Testis (tissue), 3 donors: ENCODE results near the gene SMPD2. TPM values are rescaled to one million over a fixed set of nuclear protein-coding genes. Genes with fewer than 3 reads are reported as not detected.

Experiments
- DNase-seq: peaks from one replicate; pipeline ENCODE4 v3.0.0-alpha.2; 2019
- H3K27ac ChIP-seq, 2 donors: fragments of 200-600 bp; sonication (generic); one replicate each; pipeline ENCODE4 v1.5.1; 2019
- H3K27me3 ChIP-seq: fragments of 200-600 bp; sonication (generic); one replicate; pipeline ENCODE4 v1.5.1; 2019
- H3K36me3 ChIP-seq: fragments of 200-600 bp; sonication (generic); one replicate; pipeline ENCODE4 v1.5.1; 2017; ENCODE audit warnings: low read depth; ENCODE audit errors: missing control alignments
- H3K4me1 ChIP-seq: fragments of 200-600 bp; sonication (generic); one replicate; pipeline ENCODE4 v1.5.1; 2019
- H3K4me3 ChIP-seq, 2 donors: fragments of 200-600 bp; sonication (generic); one replicate each; pipeline ENCODE4 v1.5.1; 2017 to 2019
- H3K9me3 ChIP-seq: fragments of 200-600 bp; sonication (generic); one replicate; pipeline ENCODE4 v1.5.1; 2017
- POLR2A ChIP-seq: fragments of 450-650 bp; IDR thresholded peaks from one replicate; pipeline ENCODE4 v1.6.1; 2017; ENCODE audit warnings: antibody characterized with exemption, mild to moderate bottlenecking, moderate library complexity
- WGBS, 2 donors: methylation state at CpG; one replicate each; pipeline ENCODE4 v1.1.5; 2018; 5-methylcytosine and 5-hydroxymethylcytosine counted together
- intact Hi-C: fragments of 100-400 bp; cut with DNase I; formaldehyde crosslinking; loops from one replicate; pipeline ENCODE4 v1.15.1; 2023; ENCODE audit warnings: low total_unique reads
- polyA plus RNA-seq: library from polyadenylated mRNA; stranded (reverse); fragments of 350-450 nt; fragmentation: Illumina TruSeq; extraction: RNeasy Lipid Tissue Mini Kit (QIAGEN cat#74804); gene quantifications from one replicate; pipeline ENCODE4 v1.2.3, GENCODE V29; 2014; ENCODE audit warnings: low read depth, low replicate concordance; ENCODE audit not compliant: insufficient read depth
- total RNA-seq, 2 donors: library from RNA; depleted of rRNA; stranded (reverse); fragments of >200 nt; gene quantifications; one replicate each; pipeline ENCODE4 v1.2.3, GENCODE V29; 2016
- TF ChIP-seq, protein P1 (sequence below), 3 experiments: fragments of 450-650 bp in 2 of 3; fragments of 200-600 bp in 1 of 3; sonication (generic) in 1 of 3; IDR thresholded peaks; one replicate each; pipeline ENCODE4 v1.5.1; 2016 to 2019; ENCODE audit warnings: antibody characterized with exemption in 3 of 3, mild to moderate bottlenecking in 2 of 3, moderate library complexity in 1 of 3

SMPD2 gene
- total and polyA plus RNA-seq, 3 donors from 2014 or later: 29.9 to 94.3 (median 49.1) TPM

DNA sequence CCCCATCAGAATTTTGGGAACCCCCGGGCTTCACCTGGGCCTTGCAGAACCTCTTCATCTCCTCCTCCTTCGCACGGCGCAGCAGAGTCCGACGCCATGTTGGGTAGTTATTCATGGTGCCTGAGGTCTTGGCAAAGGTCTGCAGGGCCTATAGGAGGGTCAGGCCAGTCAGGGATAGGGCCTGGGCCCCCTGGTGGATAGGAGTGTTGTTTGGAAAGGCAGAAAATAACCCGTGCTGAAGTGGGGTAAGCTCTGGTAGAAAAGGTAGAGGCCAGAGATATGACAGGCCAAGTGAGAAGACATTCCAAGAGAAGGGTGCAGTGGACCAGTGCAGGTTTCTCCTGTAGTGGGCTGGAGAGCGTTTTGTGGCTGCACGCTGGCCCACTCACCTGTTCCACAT lies 4.9 kb downstream of the SMPD2 start:
- no peaks in the 10 kb centered on the region for H3K36me3 ChIP-seq

DNA sequence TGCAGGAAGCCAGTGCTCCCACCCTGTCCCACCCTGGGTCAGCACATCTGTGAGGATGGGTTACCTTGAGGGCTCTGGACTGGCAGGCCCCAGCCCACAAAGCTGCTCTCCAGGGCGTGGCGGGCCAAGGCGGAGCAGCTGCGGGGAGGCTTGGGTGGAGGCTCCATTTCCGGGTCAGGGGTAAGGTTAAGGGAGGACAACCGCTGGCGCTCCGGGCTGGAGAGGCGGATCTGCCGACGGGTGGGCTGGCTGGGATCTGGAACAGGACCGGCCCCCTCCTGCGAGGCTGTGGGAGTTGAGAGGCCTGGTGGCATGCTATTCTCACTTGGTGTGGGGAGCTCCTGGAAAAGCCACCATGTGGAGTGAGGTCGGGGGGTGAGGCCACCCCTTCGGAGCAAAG lies 5.5 kb downstream of the SMPD2 start:
- H3K4me1 ChIP-seq: peaks cover 4% of the 10 kb centered on the region
- no peak for TF ChIP-seq POLR2A
- TF ChIP-seq, protein P1, sequence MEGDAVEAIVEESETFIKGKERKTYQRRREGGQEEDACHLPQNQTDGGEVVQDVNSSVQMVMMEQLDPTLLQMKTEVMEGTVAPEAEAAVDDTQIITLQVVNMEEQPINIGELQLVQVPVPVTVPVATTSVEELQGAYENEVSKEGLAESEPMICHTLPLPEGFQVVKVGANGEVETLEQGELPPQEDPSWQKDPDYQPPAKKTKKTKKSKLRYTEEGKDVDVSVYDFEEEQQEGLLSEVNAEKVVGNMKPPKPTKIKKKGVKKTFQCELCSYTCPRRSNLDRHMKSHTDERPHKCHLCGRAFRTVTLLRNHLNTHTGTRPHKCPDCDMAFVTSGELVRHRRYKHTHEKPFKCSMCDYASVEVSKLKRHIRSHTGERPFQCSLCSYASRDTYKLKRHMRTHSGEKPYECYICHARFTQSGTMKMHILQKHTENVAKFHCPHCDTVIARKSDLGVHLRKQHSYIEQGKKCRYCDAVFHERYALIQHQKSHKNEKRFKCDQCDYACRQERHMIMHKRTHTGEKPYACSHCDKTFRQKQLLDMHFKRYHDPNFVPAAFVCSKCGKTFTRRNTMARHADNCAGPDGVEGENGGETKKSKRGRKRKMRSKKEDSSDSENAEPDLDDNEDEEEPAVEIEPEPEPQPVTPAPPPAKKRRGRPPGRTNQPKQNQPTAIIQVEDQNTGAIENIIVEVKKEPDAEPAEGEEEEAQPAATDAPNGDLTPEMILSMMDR (IDR thresholded peaks at IDR 0.05): no peak
- H3K27me3 ChIP-seq: no peaks in the 10 kb centered on the region
- intact Hi-C loops: no loop called here
- no peak overlapping the region for H3K27ac ChIP-seq
- DNase-seq: no peak
- no peaks in the 10 kb centered on the region for H3K9me3 ChIP-seq
- 76 to 93% methylated on average over 4 to 15 of the region's 15 CpGs for WGBS, 2 donors
- H3K4me3 ChIP-seq: no peak overlapping the region
- H3K36me3 ChIP-seq: no peaks in the 10 kb centered on the region

More for the DNA sequence above, 4.9 kb downstream of the SMPD2 start:
- peaks cover 4% of the 10 kb centered on the region for H3K4me1 ChIP-seq
- no peak for DNase-seq
- TF ChIP-seq, protein P1 (IDR thresholded peaks at IDR 0.05): no peak
- H3K27me3 ChIP-seq: no peaks in the 10 kb centered on the region
- intact Hi-C loops: no loop called here
- no peaks in the 10 kb centered on the region for H3K9me3 ChIP-seq
- H3K4me3 ChIP-seq: no peak overlapping the region
- no peak overlapping the region for H3K27ac ChIP-seq
- 87 to 90% methylated on average over 9 of the region's 9 CpGs for WGBS, 2 donors

DNA sequence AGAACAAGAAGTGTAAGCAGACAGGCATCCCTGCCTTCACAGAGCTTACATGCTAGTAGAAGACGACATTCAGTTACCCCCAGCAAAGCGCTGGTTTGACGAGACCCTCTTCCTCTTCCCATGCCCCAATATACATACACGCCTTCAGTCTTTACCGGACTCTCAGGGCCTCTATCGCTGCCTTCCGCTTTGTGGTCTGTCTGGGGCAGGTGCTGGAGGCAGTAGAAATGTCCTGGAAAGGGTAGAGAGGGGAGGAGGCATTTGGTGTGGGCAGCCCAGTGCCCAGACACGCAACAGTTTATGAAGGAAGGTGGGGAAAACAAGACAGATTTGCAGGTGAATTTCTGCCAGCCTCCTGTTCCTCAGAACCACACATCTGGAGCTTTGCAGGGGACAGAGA lies 6.0 kb downstream of the SMPD2 start:
- H3K9me3 ChIP-seq: no peaks in the 10 kb centered on the region
- intact Hi-C loops: no loop called here
- H3K4me1 ChIP-seq: peaks cover 3% of the 10 kb centered on the region
- no peak for TF ChIP-seq POLR2A
- TF ChIP-seq, protein P1 (IDR thresholded peaks at IDR 0.05): no peak
- H3K27me3 ChIP-seq: no peaks in the 10 kb centered on the region
- no peaks in the 10 kb centered on the region for H3K36me3 ChIP-seq
- 90% methylated on average over 8 of the region's 8 CpGs for WGBS, 2 donors
- DNase-seq: no peak
- no peak overlapping the region for H3K4me3 ChIP-seq
- no peak overlapping the region for H3K27ac ChIP-seq

DNA sequence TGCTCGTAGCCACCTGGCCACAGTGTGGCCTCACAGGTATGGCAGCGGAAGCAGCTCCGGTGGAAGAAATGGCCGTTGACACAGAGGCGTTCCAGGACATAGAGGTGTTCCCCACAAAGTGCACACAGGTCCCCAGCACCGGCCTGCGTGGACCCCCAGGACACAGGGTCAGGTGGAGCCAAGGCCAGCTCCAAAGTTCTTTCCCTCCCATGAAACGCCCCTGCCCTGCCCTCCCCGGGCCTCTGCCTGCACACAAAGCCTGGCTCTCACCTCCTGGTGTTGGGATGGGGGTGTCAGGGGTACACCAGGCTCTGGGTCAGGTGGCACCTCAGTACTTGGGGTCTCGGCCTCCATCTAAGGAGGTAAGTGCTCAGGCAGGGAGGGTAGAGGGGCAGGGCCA lies 6.6 kb downstream of the SMPD2 start:
- WGBS, 2 donors: 77 to 90% methylated on average over 2 to 10 of the region's 10 CpGs

More for the DNA sequence above, 6.6 kb downstream of the SMPD2 start:
- H3K4me1 ChIP-seq: no peaks in the 10 kb centered on the region
- no peaks in the 10 kb centered on the region for H3K9me3 ChIP-seq
- no peak overlapping the region for H3K4me3 ChIP-seq
- DNase-seq: no peak
- TF ChIP-seq POLR2A: no peak
- TF ChIP-seq, protein P1 (IDR thresholded peaks at IDR 0.05): no peak
- H3K27me3 ChIP-seq: no peaks in the 10 kb centered on the region
- H3K36me3 ChIP-seq: no peaks in the 10 kb centered on the region
- intact Hi-C loops: no loop called here
- H3K27ac ChIP-seq: no peak overlapping the region
